HPDE6-E6E7 (cell line): ENCODE results near the gene CYB561D2.

Experiments used
- DNase-seq: peaks from one replicate; pipeline ENCODE4 v3.0.0; 2011; ENCODE audit warnings: missing footprints; ENCODE audit errors: extremely low spot score

The CYB561D2 gene

DNA sequence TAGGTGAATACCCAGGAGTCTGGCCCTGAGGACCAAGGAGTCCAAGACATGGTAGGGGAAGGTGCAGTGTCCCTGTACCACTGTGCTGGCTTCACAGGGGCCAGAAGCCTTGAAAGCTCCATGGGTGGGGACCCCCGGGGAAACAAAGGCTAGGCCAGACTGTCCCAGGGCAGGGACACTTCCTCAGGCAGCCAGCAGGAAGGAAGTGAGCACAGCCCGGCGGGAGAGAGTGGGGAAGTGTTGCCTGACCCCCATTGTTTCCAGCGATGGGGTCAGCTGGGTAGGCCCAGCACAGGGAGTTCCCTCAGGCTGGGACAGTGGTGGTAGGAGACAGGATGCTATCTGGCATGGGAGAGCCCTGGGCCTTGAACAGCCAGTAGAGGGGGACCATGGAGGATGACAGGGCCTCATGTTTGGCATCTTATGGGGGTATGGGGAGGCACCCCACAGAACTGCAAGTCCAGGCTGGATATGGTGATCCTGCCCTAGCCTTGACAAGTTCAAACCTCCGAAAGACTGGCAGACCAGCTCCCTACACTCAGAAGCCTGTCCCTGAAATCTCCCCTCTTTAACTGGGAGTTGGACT is 27.0 kb upstream of the CYB561D2 start:
- DNase-seq, result no peak

DNA sequence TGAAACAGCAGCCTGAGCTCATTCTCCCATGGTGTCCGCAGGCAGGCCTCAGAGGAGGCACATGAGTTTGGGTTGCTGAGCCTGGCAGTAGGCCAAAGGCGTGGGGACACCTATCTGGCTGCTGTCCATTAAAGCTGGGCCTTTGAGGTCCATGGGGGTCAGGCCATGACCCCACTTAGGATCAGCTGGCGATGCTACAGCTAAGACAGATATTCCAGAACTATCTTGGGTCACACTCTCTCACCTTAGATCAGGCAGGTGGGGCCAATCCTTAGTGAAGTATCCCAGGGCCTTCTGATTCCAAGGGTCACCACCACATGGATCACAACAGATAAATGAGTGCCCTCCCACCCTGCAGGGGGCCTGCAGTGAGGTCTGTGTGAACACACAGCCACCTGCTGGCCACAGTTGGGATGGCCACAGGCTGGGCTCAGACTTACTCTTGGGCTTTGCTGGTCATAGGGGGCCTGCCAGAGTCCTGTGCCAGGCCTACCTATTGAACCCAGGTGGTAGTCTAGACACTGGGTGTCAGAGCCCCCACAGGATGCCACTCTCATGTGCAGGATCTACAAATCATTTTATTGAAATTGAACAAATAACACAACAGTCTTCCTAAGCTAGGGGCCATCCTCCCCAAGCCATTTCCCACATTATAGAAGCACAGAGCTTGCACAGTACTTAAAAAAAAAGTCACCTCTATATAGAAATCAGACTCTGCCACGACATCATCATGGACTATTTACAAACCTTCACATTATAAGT is 26.1 kb upstream of the CYB561D2 start:
- no peak for DNase-seq

DNA sequence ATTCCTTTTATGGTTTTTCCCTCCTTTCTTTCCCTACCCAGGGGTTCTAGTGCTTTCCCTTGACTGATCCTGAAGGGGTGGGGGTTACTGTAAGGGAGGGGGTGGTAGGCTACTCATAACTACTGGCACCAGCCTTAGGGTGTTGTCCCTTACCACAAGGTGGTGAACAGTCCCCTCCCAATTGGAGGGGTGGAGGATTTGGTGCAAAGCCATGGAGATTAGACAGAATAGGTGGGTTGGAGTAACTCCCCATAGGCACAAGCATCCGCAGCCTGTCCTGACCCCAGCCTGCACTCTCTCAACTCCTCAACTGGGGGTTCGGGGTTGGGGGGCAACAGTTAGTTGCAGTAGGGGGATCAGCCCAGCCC is 25.6 kb upstream of the CYB561D2 start:
- no peak for DNase-seq

DNA sequence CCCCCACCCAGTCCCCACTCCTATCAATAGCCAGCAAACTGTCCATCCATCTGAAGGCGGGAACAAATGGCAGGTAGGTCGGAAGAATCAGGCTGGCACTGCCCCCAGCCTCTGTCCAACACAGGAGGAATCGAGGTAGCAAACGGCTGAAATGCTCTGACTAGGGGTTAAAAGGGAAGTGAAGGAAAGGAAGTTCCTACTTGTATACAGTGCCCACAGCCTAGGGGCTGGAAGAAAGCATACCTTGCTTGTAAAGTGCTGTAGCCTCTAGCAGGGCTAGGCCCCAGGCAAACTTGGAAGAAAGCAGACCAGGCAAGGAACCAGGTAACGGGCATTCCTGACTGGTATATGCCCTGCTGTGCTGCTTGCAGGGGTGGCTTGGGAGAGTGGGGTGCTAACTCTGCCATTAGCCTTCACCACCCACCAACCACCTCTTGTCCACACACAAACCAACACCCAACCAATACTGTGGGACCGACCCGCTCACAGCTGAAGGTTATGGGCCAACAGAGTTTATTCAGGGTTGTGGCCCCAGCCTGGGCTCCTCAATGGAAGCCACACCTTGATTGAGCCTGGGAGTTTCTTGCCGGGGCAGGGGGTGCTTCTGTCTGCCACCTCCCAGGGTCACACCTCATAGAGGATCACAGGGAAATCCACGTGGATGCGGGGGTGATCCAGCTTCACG is 25.0 kb upstream of the CYB561D2 start:
- no peak for DNase-seq

DNA sequence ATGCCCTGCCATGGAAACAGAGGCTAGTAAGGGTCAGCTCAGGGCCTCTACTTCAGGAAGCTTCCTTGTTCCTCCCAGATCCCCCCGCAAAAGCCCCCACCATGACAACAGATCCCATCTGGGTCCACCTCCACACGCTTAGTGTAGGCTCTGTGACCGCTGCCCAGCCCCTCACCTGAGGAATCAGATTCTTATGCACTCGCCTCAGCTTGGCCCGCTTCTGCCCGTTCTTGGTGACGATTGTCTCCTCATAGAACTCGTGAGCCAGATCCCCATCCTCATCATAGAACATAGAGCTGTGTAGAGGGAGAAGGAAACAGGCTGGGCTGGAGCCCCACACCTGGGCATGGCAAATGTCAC is 24.5 kb upstream of the CYB561D2 start:
- DNase-seq, result no peak

DNA sequence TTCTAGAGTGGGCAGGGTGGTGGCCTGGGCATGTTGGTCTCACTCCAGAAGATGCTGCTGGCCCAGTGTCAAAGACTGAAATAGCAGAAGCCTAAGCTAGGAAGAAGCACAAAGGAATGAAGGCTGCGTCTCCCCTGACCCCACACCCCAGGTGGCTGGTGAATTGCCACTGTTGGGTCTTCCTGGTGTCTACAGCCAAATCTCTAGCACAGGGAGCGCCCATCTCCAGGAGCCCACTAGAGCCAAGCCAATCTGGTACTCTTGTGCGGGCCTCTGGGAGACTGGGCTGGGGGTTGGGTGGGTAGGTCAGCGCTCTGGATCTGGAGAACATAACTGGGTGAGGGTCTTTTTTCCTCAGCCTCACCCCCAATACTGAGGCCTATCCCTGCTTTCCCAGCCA is 23.5 kb upstream of the CYB561D2 start:
- no peak for DNase-seq

DNA sequence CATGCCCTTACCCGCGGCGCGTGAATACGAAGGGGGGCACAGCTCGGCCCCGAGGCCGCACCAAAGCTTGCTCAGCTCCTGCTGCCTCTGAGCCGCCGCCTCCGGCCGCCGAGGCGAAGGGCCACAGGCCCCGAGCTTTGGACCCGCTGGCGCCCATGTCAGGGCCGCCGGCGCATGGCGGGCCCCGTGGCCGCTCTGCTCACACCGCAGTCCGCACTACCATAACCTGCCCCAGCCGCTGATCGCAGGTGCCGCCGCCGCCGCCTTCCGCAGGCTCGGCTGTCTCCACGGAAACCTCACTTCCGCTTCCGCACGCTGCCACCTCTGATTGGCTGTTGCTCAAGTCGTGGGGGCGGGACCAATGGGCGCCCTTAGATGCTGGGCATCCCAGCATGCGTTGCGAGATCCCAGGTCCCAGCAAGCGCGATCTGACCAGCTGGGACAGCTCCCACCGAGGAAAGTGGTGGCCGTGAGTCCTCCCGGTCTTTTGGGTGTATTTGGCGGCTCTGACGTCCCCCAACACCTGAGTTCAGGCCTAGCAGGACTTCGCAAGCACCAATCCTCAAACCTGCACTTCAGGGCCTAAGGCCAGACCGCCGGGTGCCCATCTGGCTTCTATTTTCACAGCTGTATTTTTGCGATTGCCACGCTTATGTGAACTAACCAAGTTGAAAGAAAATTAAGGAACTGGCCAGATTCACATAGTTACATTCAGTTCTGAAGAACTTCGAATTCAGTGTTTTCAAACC is 22.5 kb upstream of the CYB561D2 start, which contains the start of gene TUSC2:
Gene TUSC2 (minus strand): TSS at position 281 of the 749 bp plus-strand sequence. CDS start 124 bp downstream, at position 157.
- DNase-seq, result peak; percentile 67

DNA sequence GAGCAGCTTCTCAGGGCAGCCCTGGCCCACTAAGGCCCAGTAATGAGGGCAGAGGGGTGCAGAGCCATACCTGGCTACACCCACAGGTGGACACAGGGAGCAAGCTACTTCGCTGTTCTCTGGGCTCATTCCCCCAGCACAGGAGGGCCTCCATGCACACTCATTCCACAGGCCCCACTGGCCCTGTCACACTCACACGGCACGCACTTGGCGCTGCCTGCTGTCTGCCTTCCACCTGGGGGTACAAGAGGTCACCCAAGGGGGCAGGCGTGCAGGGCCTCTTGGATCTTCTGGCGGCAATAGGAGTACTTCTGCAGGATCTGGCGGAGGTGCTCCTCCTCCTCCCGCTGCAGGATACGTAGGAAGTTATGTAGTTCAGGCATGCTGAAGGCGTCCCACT is 20.3 kb upstream of the CYB561D2 start:
- DNase-seq, result no peak

DNA sequence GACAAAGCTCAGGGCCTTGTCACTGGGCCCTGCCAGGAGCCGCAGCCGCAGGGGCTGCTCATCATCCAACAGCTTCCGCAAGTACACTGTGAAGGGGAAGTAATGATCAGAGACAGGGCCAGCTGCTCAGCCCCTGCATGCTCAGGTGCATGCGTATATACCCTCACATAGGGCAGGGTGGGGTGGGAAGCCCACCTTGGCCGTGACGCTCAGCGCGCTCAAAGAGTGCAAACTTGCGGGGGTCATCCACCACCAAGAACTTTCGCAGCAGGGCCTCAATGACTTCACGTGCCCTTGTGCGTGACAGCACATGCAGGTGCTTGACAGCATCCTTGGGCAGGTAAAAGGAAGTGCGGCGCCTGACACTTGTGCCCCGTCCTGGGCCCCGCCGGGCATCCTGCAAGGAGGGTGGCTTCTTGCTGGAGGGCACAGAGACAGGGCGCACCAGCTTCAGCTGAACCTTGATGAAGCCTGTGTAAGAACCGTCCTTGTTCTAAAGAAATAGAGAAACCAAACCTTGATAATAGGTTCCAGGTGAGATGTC is 19.2 kb upstream of the CYB561D2 start:
- no peak for DNase-seq

DNA sequence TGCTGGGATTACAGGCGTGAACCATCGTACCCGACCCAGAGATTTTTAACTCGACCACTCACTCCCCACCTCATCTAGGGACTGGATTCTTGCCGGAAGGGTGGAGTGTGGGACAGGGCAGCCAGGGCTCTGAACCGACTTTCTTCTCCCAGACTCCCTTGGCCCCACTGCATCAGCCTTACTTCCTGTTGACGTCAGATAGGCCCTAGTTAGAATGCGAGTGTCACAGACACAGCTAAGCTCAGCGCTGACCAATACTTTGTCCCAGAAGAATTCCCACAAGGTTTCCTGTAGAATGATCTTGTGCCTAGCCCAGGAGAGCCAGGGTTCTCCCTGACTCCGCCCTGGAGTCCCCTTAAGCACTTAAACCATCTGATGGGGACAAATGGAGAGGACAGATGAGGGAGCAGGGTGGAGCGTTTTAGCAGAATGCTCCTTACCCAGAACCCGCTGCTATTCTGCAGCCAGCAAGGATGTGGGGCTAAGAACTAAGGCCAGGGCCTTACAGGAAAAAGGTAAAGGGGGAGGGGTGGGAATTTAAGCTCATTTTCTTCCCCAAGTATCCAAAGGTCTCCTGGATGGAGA is 16.8 kb upstream of the CYB561D2 start:
- DNase-seq, result no peak

DNA sequence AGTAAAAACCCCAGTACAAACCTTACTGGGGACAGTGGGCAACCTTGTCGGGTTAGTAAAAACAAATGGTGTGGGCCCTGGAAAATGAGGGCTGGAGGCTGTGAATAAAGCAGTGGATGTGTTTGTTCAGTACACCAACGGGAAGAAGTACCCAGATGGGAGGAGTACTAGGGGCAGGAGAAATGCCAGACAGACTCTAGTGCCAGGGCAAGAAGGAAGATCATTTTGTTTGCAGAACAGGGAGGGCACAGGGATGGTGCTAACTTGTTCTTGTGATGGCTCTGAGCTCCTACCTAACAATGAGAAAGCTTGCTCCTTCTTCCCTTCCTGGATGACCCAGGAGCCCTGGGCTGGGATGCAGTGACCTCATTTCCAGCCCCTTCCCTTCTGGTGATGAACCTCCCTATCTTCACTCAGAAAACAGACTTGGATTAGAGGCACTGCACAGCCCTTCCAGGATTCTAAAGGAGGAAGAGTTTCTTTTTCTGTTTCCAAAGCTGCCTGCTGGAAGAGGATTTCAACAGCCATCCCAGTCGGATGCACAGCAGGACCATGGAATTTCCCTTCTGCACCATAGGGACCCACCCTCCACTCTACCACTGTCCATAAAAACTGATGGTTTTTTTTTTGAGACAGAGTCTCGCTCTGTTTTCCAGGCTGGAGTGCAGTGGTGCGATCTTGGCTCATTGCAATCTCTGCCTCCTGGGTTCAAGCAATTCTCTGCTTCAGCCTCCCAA is 16.2 kb upstream of the CYB561D2 start:
- DNase-seq, result no peak

DNA sequence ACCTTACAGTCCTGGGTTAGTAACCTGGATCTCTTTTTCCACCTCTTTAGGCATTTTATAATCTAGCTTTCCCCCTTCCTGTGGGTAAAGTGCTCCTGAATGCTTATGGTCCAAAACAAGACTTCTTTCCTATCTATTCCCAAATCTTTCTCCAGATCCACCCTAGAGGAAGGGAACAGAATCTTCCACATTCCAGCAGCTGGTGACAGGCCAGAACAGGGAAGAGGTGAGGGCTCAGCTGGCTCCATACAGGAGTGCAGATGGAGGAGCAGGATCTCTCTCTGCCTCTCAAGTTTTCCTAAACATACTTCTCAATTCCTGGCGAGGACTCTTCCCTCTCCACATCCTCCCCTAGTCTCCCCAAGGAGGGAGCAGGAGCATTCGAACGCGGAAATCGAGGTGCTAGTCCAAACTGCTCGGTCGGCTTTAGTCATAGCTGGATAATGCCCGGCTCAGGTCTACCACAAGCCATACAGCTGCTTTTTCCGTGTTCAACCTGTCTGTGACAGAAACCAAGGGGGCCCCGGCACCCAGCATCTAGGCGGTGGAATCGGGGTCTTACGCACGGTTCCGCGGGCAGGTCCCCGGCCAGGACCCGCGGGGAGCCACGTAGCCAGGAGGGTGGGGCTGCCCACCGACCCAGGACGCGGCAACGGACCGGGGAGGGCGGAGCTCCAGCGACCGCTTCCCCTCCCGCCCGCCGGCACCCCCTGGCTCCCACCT is 14.0 kb upstream of the CYB561D2 start:
- DNase-seq, result no peak

DNA sequence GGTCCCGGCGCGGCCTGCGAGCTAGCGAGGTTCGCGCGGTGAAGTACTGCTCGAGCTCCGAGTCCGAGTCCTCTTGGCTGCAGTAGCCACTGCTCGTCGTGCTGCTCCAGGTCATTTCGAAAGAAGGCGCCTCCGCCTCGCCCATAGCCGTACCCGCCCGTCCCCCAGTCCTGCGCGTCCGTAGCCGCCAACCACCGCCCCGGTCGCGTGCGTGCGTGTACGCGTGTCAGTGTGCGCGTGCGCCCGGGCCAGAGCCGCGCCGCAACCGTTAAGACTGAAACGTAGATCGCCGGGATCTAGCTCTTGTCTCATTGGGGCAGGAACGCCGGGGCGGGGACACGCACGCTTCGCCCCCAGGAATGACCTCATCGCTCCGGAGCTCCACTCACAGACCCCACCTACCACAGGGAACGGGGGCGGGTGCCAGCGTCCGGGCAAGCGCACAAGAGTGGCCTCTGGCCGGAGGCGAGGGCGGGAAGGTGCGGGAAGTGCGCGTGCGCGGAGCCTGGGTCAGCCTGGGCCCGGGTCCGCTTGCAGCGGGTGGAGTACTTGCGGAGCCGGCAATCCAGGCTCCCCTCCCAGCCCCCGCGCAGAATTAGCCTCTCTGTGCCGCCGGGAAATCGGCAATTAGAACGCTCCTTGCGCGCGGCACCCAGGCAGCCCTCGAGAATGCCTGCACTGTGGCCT is 13.3 kb upstream of the CYB561D2 start:
- DNase-seq, result peak; percentile 83

DNA sequence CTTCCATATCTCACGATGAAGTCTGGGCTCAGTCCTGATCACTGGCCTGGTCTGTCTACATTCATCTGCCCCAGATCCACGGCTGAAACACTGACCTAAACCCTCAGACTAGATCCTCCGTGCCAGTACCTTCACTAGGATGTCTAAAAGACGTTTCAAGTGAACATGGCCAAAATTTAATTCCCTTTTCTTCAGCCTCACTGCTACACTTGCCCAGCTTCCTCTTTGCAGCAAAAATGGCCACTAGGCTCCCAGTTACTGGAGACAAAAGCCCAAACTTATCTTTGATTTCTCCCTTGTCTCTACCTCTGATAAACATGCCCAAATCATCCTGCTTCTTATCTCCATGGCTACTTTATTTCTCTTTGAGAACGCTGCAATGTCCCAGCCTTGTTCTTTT is 11.7 kb upstream of the CYB561D2 start:
- no peak for DNase-seq

DNA sequence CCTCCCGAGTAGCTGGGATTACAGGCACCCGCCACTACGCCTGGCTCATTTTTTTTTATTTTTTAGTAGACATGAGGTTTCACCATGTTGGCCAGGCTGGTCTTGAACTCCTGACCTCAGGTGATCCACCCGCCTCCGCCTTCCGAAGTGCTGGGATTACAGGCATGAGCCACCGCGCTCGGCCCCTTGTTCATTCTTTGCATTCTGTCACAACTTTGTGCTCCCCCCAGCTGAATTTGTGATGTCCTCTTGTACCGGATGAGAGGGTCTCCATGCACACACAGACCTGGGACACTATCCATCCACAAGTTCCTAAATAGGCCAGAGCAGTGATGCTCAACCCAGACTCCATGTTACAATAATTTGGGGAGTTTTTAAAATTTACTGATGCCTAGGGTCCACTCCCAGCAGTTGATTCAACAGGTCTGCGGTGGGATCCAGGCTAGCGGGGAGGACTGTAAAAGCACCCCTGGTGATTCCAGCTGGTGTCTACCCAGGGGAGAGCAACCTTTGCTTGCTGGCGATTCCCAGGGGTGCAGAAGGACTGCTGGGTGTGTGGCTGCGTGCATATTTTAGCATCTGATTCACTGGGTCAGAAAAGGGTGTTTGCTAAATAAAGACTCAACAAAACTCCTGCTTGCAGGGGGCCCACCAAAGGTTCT is 11.0 kb upstream of the CYB561D2 start:
- DNase-seq, result no peak

DNA sequence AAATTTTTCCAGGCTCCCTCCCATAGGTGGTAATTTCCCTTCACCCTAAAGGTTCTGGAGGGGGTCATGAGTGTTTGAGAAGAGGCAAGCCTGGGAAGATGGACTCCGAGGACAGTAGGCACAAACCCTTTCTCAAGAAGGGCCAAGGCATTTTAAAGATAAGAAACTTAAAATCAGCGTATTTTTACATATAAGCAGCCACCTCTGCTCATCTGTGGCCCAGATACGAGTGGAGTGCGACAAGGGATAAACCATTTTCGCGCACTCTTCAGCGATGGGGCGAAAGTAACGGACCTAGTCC is 10.6 kb upstream of the CYB561D2 start:
- no peak for DNase-seq

DNA sequence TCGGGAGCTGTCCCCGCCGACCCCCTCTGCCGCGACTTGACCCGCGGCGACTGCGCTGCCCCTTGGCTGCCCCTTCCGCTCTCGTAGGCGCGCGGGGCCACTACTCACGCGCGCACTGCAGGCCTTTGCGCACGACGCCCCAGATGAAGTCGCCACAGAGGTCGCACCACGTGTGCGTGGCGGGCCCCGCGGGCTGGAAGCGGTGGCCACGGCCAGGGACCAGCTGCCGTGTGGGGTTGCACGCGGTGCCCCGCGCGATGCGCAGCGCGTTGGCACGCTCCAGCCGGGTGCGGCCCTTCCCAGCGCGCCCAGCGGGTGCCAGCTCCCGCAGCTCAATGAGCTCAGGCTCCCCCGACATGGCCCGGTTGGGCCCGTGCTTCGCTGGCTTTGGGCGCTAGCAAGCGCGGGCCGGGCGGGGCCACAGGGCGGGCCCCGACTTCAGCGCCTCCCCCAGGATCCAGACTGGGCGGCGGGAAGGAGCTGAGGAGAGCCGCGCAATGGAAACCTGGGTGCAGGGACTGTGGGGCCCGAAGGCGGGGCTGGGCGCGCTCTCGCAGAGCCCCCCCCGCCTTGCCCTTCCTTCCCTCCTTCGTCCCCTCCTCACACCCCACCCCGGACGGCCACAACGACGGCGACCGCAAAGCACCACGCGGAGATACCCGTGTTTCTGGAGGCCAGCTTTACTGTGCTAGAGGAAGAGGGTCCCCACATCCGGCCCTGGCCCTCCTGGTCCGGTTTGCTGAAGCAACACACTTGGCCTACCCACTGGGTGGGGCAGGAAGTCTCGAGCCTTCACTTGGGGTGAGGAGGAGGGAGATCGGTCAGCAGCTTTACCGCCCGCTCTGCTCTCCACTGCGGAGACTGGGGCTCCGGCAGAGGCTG is 10.0 kb upstream of the CYB561D2 start, which contains the start of gene RASSF1:
Gene RASSF1 (minus strand): TSS at position 389 of the 882 bp plus-strand sequence. CDS start 31 bp downstream, at position 358.
- DNase-seq, result peak; percentile 20

DNA sequence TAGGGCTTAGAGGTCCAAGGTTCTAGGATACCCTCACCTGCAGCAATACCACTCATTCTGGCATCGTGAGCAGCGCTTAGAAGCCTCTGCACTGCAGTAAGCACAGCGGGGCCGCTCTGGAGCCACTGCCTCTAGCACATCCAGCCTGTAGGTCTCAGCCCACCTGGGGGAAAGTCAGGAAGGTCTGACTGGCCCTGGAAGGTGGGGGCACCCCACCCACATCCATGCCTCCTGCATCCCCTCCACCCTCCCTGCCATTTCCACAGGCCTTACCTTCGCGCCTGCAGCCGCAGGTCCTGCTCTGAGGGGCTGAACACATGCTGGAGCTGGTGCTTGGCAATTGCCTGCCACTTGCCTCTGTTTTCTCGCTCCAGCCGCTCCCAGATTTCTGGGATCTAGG is 9.1 kb upstream of the CYB561D2 start:
- no peak for DNase-seq
